HL-60 (cell line): ENCODE results near the gene PHLPP1.

Experiments used
- DNase-seq, 2 experiments: peaks; one replicate each; pipeline ENCODE4 v3.0.0-alpha.2; 2010 to 2020; ENCODE audit warnings: low read depth in 1 of 2, low spot score in 1 of 2
- H3K27ac ChIP-seq: fragments of 250-450 bp; sonication (Bioruptor Pico); replicated peaks from 2 replicates; pipeline ENCODE4 v1.5.1; 2020; ENCODE audit warnings: mild to moderate bottlenecking, moderate library complexity
- H3K27me3 ChIP-seq: fragments of 250-450 bp; sonication (Bioruptor Pico); 2 replicates; pipeline ENCODE4 v1.5.1; 2021; ENCODE audit warnings: mild to moderate bottlenecking, moderate library complexity; ENCODE audit not compliant: insufficient read depth, poor library complexity, severe bottlenecking
- H3K4me3 ChIP-seq: replicated peaks from 2 replicates; pipeline ENCODE4 v1.5.1; 2011; ENCODE audit warnings: mild to moderate bottlenecking, control low read depth, low read length; ENCODE audit not compliant: insufficient read depth
- GABPA ChIP-seq: IDR thresholded peaks from 2 replicates; pipeline ENCODE4 v1.6.1; 2012; ENCODE audit warnings: low read depth
- POLR2AphosphoS5 ChIP-seq: IDR thresholded peaks from 2 replicates; pipeline ENCODE4 v1.6.1; 2012; ENCODE audit warnings: low read depth
- SPI1 ChIP-seq: IDR thresholded peaks from 2 replicates; pipeline ENCODE4 v1.6.1; 2012; ENCODE audit warnings: low read depth, mild to moderate bottlenecking, borderline replicate concordance
- TF ChIP-seq, protein P1 (sequence below): IDR thresholded peaks from 2 replicates; pipeline ENCODE4 v1.6.1; 2012; ENCODE audit warnings: low read depth; ENCODE audit not compliant: insufficient replicate concordance
- TF ChIP-seq, protein P2 (sequence below): IDR thresholded peaks from one replicate; pipeline ENCODE4 v1.5.1; 2011; ENCODE audit warnings: low read length, control low read depth, inconsistent platforms; ENCODE audit not compliant: insufficient read depth

The PHLPP1 gene

DNA sequence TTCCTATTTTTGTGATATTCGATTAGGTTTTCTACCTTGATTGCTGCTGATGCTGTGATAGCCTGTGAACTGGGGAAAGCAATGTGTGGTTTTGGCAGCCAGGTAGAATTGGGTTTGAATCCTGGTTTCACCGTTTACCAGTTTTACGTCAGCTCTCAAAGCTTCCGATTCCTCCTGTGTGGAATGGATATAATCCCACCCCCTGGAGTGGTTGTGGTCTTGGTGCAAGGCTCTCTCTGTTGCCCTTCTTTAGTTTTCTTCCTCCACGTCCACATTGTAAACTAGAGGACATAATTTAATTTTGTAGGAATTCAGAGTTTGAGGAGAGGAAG is 45.0 kb downstream of the PHLPP1 start:
- Histone ChIP-seq H3K27ac (no peak overlapping the region), H3K4me3 (no peak overlapping the region), H3K27me3 (no peaks in the 10 kb centered on the region)
- no peak for DNase-seq
- TF ChIP-seq SPI1 = no peak
- TF ChIP-seq, protein P1, sequence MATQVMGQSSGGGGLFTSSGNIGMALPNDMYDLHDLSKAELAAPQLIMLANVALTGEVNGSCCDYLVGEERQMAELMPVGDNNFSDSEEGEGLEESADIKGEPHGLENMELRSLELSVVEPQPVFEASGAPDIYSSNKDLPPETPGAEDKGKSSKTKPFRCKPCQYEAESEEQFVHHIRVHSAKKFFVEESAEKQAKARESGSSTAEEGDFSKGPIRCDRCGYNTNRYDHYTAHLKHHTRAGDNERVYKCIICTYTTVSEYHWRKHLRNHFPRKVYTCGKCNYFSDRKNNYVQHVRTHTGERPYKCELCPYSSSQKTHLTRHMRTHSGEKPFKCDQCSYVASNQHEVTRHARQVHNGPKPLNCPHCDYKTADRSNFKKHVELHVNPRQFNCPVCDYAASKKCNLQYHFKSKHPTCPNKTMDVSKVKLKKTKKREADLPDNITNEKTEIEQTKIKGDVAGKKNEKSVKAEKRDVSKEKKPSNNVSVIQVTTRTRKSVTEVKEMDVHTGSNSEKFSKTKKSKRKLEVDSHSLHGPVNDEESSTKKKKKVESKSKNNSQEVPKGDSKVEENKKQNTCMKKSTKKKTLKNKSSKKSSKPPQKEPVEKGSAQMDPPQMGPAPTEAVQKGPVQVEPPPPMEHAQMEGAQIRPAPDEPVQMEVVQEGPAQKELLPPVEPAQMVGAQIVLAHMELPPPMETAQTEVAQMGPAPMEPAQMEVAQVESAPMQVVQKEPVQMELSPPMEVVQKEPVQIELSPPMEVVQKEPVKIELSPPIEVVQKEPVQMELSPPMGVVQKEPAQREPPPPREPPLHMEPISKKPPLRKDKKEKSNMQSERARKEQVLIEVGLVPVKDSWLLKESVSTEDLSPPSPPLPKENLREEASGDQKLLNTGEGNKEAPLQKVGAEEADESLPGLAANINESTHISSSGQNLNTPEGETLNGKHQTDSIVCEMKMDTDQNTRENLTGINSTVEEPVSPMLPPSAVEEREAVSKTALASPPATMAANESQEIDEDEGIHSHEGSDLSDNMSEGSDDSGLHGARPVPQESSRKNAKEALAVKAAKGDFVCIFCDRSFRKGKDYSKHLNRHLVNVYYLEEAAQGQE = no peak

DNA sequence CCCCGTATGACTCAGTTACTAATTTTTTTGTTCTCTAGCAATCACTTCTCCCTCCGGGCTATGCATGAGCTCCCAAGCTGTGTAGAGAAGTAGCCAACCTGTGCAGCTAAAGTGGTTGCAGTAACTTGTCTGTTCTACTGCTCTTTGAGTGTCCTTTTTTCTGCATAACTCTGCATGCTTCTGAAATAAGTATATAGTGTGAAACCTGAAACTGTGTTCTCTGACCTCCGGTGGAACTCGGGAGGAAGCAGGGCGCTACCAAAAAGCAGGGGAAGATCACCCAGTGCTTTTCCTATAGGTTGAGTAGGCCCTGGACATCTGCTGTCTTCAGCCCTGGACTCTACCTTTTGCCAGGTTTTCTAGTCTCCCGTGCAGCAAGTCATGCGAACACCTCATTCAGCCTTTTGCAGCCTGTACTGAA is 47.8 kb downstream of the PHLPP1 start:
- Histone ChIP-seq H3K27ac (no peak overlapping the region), H3K4me3 (no peak overlapping the region), H3K27me3 (no peaks in the 10 kb centered on the region)
- TF ChIP-seq POLR2AphosphoS5 (no peak), GABPA (no peak), SPI1 (no peak)
- TF ChIP-seq, protein P2, sequence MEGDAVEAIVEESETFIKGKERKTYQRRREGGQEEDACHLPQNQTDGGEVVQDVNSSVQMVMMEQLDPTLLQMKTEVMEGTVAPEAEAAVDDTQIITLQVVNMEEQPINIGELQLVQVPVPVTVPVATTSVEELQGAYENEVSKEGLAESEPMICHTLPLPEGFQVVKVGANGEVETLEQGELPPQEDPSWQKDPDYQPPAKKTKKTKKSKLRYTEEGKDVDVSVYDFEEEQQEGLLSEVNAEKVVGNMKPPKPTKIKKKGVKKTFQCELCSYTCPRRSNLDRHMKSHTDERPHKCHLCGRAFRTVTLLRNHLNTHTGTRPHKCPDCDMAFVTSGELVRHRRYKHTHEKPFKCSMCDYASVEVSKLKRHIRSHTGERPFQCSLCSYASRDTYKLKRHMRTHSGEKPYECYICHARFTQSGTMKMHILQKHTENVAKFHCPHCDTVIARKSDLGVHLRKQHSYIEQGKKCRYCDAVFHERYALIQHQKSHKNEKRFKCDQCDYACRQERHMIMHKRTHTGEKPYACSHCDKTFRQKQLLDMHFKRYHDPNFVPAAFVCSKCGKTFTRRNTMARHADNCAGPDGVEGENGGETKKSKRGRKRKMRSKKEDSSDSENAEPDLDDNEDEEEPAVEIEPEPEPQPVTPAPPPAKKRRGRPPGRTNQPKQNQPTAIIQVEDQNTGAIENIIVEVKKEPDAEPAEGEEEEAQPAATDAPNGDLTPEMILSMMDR = no peak
- TF ChIP-seq, protein P1 = no peak
- DNase-seq = no peak

DNA sequence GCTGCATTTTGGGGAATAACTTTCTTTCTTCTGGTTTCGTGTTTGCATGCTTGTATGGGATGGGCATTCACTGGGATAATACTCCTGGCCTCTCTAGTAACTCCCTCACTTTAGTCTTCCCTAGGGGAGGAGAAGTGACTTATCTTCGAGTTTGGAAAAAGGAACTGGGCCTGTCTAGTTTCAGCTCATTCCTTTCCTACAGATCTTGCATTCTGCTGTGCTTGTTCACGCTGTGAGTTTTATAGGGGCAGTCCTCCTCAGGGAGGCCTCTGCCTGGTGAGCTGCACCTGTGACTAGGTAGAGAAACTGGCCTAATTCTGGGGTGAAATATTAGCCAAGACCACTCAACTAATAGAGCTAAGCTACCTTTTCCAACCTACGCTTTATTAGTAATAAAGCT is 50.9 kb downstream of the PHLPP1 start:
- no peak for DNase-seq
- peak; percentile 54; the same call in 1 of the 2 replicates for TF ChIP-seq SPI1
- TF ChIP-seq POLR2AphosphoS5 = no peak
- Histone ChIP-seq H3K4me3 (no peak overlapping the region), H3K27ac (no peak overlapping the region), H3K27me3 (no peaks in the 10 kb centered on the region)

DNA sequence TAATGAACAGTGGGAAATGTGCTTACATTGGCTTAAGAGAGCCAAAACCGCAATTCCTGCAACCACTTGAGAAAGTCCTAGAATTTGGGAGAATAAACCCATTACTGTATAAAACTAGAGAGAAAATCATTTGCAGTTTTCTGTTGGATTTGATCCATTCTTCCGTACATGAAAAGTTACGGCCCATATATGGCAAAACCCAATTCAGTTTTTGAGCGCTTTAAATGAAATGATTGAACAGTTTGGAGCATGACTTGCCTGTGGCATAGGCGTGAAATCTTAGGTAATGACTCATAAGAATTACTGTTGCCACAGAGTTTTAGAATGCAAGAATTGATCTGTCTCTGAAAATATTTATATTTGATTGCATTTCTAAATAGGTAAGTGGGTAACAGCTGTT is 52.0 kb downstream of the PHLPP1 start:
- H3K27me3 ChIP-seq = no peaks in the 10 kb centered on the region
- H3K27ac ChIP-seq = no peak overlapping the region
- no peak for DNase-seq
- no peak overlapping the region for H3K4me3 ChIP-seq
- TF ChIP-seq, protein P1 = no peak
- TF ChIP-seq, protein P2 = no peak
- TF ChIP-seq GABPA (no peak), POLR2AphosphoS5 (no peak), SPI1 (no peak)
